ENCODE measurements around the gene HYDIN.
"Not testable (repeated sequence)": the region's sequence is repeated elsewhere in the genome, so short reads cannot be mapped to it uniquely, and the experiment has no call there.

GRCh38 chr16:71050307-71050706 is 180.2 kb downstream of the HYDIN start:
- TF ChIP-seq CTCF (conservative IDR thresholded peaks at IDR 0.05); ZFX (IDR thresholded peaks at IDR 0.05): not testable (repeated sequence)
